Fibroblast of the aortic adventitia (primary cell): ENCODE results near the gene NMRAL1. TPM values are rescaled to one million over a fixed set of nuclear protein-coding genes. Genes with fewer than 3 reads are reported as not detected.
A peak's percentile ranks its signal among the peaks of the same experiment; 100 is the strongest.

Experiments used
- DNase-seq: peaks from one replicate; pipeline ENCODE4 v3.0.0-alpha.2; 2010; ENCODE audit warnings: low read depth
- H3K4me3 ChIP-seq: 2 replicates; pipeline ENCODE4 v1.5.1; 2011; ENCODE audit warnings: low read depth, mild to moderate bottlenecking, control low read depth, low read length, moderate library complexity
- total RNA-seq: library from RNA; depleted of rRNA; stranded (reverse); fragments of >200 nt; gene quantifications from 2 replicates; pipeline ENCODE4 v1.2.3, GENCODE V29; 2012; ENCODE audit warnings: low replicate concordance
- TF ChIP-seq, protein P1 (sequence below): IDR thresholded peaks from 2 replicates; pipeline ENCODE4 v1.5.1; 2011; ENCODE audit warnings: mild to moderate bottlenecking, low read length, control low read depth, inconsistent platforms; ENCODE audit not compliant: insufficient read depth

NMRAL1 gene
- total RNA-seq, 1 donor, result 43.4 TPM

DNA sequence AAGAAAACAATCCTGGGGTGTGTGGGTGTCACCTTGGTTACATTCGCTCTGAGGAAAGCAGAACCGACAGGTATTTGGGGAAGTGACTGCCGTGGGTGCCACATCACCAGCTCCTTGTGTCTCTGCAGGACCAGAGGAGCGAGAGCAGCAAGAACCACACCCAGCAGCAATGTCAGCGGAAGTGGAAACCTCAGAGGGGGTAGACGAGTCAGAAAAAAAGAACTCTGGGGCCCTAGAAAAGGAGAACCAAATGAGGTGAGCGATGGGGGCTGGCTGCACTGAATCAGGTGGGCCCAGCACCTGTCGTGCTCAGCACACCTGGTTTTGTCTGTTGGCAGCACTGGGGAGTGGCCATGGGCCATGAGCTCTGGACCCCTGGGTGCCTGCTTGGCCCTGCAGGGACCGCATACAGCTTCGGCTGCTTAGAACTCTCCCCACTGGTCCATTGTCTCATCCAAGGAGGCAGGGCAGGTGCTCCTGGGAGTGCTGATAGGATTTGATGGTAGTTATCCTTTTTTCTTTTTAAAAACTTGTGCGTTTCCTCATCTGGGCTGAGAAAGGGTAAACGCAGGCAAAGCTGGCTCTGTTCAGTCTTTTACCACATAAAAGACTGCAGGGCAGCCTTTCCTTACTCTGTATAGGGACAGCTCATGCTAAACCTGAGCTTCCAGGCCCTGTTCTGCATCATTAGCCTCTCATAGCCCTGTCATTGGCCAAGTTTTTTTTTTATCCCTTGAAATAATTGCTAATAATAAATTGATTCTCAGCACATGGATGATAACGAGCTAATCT, 31.1 kb upstream of the NMRAL1 start:
- H3K4me3 ChIP-seq, result no peak overlapping the region
- no peak for DNase-seq
- TF ChIP-seq, protein P1, sequence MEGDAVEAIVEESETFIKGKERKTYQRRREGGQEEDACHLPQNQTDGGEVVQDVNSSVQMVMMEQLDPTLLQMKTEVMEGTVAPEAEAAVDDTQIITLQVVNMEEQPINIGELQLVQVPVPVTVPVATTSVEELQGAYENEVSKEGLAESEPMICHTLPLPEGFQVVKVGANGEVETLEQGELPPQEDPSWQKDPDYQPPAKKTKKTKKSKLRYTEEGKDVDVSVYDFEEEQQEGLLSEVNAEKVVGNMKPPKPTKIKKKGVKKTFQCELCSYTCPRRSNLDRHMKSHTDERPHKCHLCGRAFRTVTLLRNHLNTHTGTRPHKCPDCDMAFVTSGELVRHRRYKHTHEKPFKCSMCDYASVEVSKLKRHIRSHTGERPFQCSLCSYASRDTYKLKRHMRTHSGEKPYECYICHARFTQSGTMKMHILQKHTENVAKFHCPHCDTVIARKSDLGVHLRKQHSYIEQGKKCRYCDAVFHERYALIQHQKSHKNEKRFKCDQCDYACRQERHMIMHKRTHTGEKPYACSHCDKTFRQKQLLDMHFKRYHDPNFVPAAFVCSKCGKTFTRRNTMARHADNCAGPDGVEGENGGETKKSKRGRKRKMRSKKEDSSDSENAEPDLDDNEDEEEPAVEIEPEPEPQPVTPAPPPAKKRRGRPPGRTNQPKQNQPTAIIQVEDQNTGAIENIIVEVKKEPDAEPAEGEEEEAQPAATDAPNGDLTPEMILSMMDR, result no peak

DNA sequence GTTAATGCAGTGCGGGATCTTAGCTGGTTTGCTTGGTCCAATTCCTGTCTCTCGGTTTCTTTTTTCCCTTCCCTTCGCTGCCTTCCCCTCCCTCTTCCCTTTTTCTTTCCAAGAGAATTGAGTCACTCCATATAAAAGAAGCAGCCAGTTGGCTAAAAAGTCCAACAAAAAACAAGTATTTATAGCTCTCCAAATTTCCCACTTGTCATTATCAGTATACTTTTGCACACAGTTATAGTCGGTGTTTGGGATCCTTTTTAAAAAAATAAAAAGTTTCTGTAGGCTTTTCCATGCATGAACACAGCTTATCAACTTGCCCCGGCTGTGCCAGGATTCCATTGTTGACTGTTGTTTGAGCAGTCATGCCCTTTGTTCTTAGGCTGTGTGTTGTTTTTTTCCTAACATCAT, 26.6 kb upstream of the NMRAL1 start:
- H3K4me3 ChIP-seq, result peak overlapping the region; percentile 54
- peak; percentile 85 for DNase-seq
- TF ChIP-seq, protein P1, result no peak

- peak; percentile 89 for DNase-seq
- H3K4me3 ChIP-seq, result peak overlapping the region; percentile 54
- TF ChIP-seq, protein P1, result no peak
Observed at GRCh38 chr16:4500272-4500671, 25.8 kb upstream of the NMRAL1 start.

GRCh38 chr16:4499196-4499555, 24.8 kb upstream of the NMRAL1 start:
- H3K4me3 ChIP-seq, result no peak overlapping the region
- no peak for DNase-seq
- TF ChIP-seq, protein P1, result no peak

- DNase-seq, result no peak
- H3K4me3 ChIP-seq, result no peak overlapping the region
- TF ChIP-seq, protein P1, result no peak
Observed at GRCh38 chr16:4498546-4499195, 24.2 kb upstream of the NMRAL1 start.

- TF ChIP-seq, protein P1, result no peak
- peak; percentile 35 for DNase-seq
- H3K4me3 ChIP-seq, result no peak overlapping the region
Observed at GRCh38 chr16:4496305-4496704, 21.9 kb upstream of the NMRAL1 start.
